Measurements from ENCODE around the gene CYP1A2.
"Not testable (repeated sequence)": the region's sequence is repeated elsewhere in the genome, so short reads cannot be mapped to it uniquely, and the experiment has no call there.

Gene CYP1A2

DNA sequence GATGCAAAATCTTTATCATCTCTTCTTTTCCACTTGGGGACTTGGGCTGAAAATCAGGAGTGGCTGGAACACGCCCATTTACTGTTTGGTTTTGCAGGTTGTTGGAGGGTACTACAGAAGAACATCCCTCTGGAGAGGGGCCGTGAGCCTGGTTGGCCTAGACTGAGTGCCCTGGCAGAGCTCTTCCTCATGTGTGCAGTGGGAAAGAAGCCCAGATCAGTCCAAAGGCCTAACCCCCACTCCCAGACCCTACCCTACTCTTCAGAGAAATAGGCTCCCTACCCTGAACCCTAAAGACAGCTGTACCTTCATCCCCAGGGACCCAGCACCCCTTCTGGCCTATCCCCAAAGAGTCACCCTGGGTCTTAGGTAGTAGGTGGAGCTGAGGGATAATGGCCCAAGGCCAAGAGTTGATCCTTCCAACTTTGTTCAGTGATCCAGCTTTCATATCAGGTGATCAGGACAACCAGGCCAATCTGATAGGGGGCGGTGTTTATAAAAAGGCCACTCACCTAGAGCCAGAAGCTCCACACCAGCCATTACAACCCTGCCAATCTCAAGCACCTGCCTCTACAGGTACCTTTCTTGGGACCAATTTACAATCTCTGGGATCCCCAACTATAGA, at the start of gene CYP1A2:
Gene CYP1A2, plus strand, starts transcription at position 524 of the 625 bp plus-strand sequence. CDS start 894 bp downstream, outside the sequence.
- DNase-seq = no peak

DNA sequence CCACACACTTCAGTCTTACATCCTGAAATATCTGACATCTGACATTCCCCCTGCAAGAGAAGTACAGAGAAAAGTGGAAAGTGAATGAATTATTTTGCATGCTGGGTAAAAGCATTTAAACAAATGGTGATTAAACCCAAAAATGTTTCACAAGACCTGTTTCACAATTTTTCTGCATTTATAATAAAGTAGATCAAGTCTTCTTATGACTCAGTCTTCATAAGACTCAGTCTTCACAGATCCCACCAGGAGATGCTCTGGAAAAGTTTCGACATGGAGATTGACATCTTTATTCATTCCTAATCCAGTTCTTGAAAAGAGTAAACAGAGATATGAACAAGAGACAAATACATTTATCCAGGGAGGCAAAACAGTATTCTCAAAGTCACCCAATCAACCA, 39.6 kb upstream of the CYP1A2 start:
- DNase-seq = no peak

GRCh38 chr15:74709892-74710291, 38.8 kb upstream of the CYP1A2 start:
- no peak for DNase-seq

DNA sequence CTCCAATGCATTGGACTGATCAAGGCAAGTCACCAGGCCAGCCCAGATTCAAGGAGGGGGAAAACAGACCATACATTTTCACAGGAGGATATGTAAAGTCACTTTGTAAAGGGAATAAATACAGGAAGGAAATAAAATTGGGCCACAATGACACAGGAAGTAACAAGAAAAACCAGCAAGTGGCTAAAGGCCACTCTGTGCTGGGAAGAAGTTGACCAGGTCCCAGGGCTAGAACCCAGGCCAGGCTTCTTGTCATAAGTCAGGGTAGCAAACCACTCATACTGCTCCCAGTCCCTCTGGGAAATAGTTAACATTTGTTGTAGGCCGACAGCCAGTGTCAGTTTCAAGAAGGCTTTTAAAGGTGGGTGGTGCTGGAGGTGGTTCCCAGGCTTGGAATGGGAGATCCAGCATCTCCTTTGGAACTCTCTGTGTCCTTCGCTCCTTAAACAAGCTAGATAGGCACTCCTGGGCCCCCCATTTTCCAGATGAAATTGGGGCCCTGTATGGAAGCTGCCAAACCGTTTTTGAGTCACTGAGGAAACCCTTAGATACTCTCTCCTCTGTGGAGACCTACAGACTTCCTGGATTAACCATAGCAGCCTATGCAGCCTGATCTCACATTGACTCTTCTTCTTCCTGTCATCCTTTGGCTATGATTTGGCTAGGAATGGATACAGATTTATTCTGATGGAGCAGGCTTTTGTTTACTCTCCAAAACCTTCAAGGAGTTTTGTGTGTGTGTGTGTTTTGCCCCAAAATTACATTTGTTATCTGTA, 38.1 kb upstream of the CYP1A2 start:
- no peak for DNase-seq

GRCh38 chr15:74712311-74712710, 36.3 kb upstream of the CYP1A2 start:
- DNase-seq = no peak

- DNase-seq = no peak
Measured at GRCh38 chr15:74716651-74717050, 32.0 kb upstream of the CYP1A2 start.

DNA sequence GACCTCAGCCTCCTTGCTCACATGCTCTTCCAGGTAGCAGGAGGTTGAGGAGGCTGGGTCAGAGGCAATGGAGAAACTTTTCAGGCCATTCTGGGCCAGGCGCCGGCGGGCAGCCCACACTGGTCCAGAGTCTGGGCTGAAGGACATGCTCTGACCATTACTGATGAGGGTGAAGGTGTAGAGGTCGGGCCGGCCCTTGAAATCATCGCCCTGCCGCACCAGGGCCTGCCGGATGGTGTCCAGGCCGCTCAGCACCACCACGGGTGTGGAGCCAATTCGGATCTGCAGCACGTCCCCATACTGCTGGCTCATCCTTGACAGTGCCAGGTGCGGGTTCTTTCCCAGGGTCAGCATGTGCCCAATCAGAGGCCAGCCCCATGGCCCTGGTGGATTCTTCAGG, 26.1 kb upstream of the CYP1A2 start:
- no peak for DNase-seq

DNA sequence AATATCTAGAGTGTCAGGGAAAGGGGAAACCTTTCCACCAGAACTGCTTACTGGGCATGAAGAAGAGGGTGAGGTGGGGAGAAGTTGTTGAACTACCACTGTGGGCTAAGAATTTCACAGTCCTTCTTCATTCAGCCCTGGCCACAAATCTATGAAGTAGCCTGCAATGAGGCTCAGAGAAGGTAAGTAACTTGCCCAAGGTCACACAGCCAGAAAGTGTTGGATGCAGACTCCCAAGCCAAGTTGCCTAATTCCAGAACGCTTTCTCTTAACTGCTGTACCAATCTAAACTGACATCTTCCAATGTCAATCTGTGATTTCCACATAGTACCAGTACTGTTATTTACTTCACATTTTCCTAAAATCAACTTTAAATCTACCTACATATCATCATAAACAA, 25.5 kb upstream of the CYP1A2 start:
- DNase-seq = no peak

GRCh38 chr15:74723754-74724334, 24.8 kb upstream of the CYP1A2 start:
- peak; percentile 68 for DNase-seq

DNA sequence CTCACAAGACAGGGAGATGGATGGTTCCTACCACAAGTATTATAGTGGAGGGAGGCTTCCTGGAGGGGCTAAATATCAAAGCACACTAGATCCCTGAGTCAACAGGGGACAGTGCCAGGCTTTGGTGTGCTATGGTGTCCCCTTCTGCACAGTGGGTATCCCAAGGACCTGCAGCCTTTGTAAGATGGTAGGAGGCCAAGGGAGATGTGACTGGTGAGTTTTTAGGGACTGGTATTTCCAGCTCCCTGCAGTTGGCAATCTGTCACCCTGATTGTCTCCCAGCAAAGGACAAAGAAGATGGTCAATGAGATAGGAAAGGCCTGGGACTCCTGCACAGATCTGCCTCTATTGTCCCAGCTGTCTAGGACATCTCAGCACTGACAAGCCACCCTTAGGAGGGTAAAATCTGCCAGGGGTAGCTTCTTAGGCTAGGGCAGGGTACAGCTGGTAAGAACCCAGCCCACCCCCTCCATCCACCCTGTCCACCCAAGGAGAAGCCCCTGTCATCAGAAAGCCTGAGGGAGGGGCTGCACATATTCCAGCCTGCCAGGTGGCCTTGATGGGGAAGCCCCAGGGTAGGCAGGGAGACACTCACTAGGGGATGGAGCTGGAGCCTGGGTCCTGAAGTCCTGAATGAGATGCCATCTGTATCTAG, 23.9 kb upstream of the CYP1A2 start:
- no peak for DNase-seq

GRCh38 chr15:74725225-74725774, 23.3 kb upstream of the CYP1A2 start, which contains the start of gene CYP1A1:
TSS of gene CYP1A1 (minus strand) at chr15:74725528. CDS start at chr15:74723097, 2,431 bp downstream.
- peak; percentile 18 for DNase-seq

- DNase-seq = peak; percentile 18
Measured at GRCh38 chr15:74725845-74726773, 22.5 kb upstream of the CYP1A2 start.

GRCh38 chr15:74726774-74727164, 21.9 kb upstream of the CYP1A2 start:
- no peak for DNase-seq

DNA sequence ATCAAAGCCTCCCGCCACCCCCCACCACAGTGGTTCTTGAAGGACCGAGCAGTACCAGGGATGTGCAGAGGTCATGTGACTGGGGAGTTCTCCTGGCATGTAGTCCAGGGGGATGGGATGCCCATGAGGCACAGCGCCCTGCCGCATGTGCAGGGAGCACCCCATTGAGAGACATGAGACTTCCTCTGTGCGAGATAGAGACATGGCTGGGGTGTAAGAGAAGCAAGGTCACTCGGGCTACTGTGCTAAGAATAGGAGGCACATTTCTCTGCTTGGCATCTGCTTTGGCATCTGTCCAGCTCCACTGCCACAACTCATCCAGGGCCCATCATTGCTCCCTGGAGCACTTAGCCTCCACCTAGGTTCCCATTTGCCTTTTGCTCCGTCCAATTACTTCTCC, 20.9 kb upstream of the CYP1A2 start:
- DNase-seq = peak; percentile 46

- DNase-seq = not testable (repeated sequence)
Measured at GRCh38 chr15:74728699-74729098, 19.9 kb upstream of the CYP1A2 start.

DNA sequence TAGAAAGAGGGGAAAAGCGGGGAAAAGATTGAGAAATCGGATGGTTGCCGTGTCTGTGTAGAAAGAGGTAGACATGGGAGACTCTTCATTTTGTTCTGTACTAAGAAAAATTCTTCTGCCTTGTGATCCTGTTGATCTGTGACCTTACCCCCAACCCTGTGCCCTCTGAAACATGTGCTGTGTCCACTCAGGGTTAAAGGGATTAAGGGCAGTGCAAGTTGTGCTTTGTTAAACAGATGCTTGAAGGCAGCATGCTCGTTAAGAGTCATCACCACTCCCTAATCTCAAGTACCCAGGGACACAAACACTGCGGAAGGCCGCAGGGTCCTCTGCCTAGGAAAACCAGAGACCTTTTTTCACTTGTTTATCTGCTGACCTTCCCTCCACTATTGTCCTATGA, 19.3 kb upstream of the CYP1A2 start:
- not testable (repeated sequence) for DNase-seq

- no peak for DNase-seq
Measured at GRCh38 chr15:74730619-74731316, 17.9 kb upstream of the CYP1A2 start.

DNA sequence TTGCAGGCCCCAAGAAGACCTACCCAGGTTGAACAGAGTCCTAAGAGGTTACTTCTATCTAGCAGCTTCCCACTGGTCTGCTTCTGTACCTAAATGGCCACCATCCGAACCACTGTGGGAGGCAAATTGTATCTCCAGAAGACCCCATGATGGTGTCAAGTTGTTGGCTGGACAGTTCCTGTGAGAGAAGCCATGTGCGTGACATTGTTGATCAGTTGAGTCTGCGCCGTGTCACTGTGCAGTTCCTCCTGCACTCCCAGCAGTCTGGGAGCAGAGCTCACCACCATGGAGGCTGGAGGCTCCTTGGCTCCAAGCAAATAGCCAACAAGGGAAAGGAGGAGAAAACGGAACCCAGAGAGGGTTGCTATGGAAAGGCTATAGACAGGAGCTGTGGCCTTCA, 15.8 kb upstream of the CYP1A2 start:
- DNase-seq = no peak

GRCh38 chr15:74733269-74733668, 15.4 kb upstream of the CYP1A2 start:
- no peak for DNase-seq

DNA sequence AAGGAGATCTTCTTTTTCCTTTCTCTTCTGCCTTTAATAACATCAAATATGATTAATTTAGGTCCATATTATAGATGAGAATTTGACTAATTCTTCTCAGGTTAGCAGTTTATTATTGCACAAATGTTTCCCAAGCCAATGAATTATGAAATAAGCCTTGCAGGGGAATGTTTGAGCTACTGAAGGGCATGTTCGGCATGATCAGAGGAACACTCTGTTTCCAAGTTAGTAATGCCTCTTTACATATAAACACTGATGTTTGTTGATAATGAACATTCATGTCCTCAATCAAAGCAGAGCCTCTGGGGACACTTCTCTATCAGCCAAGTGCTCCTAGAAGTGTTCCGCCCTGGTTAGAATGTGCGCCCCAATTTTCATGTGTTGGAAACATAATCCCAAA, 13.3 kb upstream of the CYP1A2 start:
- no peak for DNase-seq

- not testable (repeated sequence) for DNase-seq
Measured at GRCh38 chr15:74738239-74738638, 10.4 kb upstream of the CYP1A2 start.
